Measurements from ENCODE around the gene BRS3. TPM values are rescaled to one million over a fixed set of nuclear protein-coding genes. Genes with fewer than 3 reads are reported as not detected.

BRS3 gene
- total RNA-seq, 2 donors from 2014 or later = not detected

DNA sequence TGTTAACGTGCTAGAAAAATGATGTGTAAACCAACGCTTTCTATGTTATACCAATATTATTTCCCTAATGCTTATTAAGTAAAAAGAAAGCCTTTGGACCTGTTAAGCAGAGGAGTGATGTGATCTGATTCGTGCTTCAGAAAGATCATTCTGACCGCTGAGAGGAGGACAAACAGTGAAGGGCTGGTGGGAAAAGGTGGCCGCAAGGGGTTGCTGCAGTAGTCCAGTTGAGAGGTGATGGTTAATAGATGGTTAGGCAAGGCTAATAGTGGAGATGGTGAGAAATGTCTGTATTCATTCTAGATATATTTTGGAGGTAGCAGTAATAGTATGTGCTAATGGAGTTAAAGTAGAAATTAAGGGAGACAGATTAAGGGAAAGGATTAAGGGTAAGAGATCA is 31.3 kb downstream of the BRS3 start:
- no peaks in the 10 kb centered on the region for H3K27me3 ChIP-seq
- no peaks in the 10 kb centered on the region for H3K36me3 ChIP-seq
- no peak overlapping the region for H3K9ac ChIP-seq (ENCODE audit: low read depth in 2 of 2, low read length in 2 of 2)
- DNase-seq = no peak
- TF ChIP-seq, protein P1, sequence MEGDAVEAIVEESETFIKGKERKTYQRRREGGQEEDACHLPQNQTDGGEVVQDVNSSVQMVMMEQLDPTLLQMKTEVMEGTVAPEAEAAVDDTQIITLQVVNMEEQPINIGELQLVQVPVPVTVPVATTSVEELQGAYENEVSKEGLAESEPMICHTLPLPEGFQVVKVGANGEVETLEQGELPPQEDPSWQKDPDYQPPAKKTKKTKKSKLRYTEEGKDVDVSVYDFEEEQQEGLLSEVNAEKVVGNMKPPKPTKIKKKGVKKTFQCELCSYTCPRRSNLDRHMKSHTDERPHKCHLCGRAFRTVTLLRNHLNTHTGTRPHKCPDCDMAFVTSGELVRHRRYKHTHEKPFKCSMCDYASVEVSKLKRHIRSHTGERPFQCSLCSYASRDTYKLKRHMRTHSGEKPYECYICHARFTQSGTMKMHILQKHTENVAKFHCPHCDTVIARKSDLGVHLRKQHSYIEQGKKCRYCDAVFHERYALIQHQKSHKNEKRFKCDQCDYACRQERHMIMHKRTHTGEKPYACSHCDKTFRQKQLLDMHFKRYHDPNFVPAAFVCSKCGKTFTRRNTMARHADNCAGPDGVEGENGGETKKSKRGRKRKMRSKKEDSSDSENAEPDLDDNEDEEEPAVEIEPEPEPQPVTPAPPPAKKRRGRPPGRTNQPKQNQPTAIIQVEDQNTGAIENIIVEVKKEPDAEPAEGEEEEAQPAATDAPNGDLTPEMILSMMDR (IDR thresholded peaks at IDR 0.05) = no peak
- H3K4me1 ChIP-seq = no peaks in the 10 kb centered on the region
- intact Hi-C loops (cut with DNase I) = no loop called here
- H3K9me3 ChIP-seq = no peaks in the 10 kb centered on the region
- H3K4me3 ChIP-seq = no peak overlapping the region
- no peak overlapping the region for H3K27ac ChIP-seq

DNA sequence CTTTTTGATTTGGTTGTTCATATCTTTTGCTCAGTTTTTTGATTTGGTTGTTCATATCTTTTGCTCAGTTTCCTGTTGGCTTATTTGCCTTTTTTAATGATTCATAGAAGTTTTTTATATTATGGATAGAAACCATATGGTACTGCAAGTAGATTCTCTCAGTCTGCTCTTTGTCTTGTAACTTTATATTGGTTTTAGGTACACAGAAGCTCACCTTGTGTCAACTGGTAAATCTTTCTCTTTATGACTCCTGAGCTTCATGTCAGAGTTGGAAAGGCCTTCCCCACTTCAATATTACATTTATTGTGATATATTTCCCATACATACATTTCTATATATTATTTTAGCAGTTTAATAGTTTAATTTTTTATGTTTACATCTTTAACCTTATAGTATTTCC is 36.0 kb downstream of the BRS3 start:
- Histone ChIP-seq H3K27ac (no peak overlapping the region), H3K4me1 (no peaks in the 10 kb centered on the region), H3K27me3 (no peaks in the 10 kb centered on the region), H3K9ac (ENCODE audit: low read depth in 2 of 2, low read length in 2 of 2) (no peak overlapping the region), H3K4me3 (no peak overlapping the region), H3K36me3 (no peaks in the 10 kb centered on the region), H3K9me3 (no peaks in the 10 kb centered on the region)
- no peak for DNase-seq
- TF ChIP-seq, protein P1 (IDR thresholded peaks at IDR 0.05) = no peak
- intact Hi-C loops (cut with DNase I) = no loop called here

DNA sequence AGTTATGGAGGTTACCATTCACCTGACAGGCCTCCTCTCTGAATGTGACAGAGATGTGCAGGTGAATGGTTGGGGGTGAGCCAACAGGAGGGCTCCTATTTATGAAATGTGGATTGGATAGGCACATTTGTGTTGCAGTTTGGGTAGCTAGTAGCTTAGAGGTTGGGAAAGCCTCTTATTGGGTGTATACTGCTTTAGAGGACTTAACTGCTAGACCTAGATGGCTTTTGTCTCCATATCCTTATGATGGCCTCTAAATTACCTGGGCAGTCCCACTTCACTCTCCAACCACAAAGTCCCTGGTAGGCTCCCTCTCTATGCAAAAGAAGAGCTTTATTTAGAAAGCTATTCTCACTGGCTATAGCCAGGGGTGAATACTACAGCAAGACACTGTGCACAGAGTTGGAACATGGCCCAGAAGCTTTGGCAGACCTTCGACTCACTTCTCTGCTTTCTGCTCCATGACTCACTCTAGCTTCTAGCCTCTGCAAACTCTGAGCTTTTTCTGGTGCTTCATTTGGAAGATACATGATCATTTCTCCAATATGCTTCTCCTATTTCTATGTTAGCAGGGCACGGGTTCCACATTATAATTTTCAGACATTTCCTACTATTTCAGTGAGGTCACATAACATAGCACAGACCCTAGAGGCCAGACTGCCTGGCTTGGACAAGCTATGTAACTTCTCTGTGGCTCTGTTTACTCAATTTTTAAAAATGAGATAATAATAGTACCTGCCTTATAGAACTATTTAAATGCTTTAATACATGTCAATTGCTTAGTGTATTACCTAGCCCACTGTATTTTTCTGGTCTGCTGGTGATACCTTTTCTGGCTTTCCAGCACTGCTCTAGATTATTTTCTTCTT is 38.2 kb downstream of the BRS3 start:
- peak; percentile 44 for DNase-seq

DNA sequence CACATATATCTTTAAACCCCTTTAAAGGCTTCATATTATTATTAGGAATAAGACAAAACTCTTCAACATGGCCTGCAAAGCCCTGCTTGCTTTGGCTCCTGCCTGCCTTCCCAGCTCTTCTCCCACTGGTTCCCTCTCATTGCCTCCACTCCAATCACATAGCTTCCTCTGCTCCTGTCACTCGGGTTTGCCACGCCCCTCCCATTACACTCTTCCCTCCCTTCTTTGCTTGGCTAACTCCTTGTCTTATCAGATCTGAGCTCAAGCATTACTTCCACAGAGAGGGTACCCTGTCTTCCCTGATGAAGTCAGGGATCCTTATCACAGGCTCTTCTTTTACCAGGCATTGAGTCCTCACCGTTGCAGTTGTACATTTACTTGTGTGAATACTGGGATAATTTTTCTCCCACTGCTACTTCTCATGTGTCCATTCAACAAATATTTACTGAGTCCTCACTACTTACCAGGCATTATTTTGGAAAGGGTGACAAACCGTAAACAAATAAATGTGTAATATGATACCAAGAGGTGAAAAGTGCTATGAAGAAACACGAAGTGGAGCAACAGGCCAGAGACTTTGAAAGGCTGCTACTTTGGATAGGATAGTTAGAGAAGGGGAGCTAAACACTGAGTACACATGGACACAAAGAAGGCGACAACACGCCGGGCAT is 41.0 kb downstream of the BRS3 start:
- H3K36me3 ChIP-seq = no peaks in the 10 kb centered on the region
- no peak overlapping the region for H3K27ac ChIP-seq
- no peaks in the 10 kb centered on the region for H3K9me3 ChIP-seq
- H3K4me1 ChIP-seq = no peaks in the 10 kb centered on the region
- DNase-seq = no peak
- no peak overlapping the region for H3K9ac ChIP-seq (ENCODE audit: low read depth in 2 of 2, low read length in 2 of 2)
- TF ChIP-seq, protein P1 (IDR thresholded peaks at IDR 0.05) = no peak
- intact Hi-C loops (cut with DNase I) = no loop called here
- H3K27me3 ChIP-seq = no peaks in the 10 kb centered on the region
- H3K4me3 ChIP-seq = no peak overlapping the region

More for the DNA sequence above, 38.2 kb downstream of the BRS3 start:
- TF ChIP-seq, protein P1 (IDR thresholded peaks at IDR 0.05) = no peak
- Histone ChIP-seq H3K4me1 (no peaks in the 10 kb centered on the region), H3K27ac (no peak overlapping the region), H3K9me3 (no peaks in the 10 kb centered on the region), H3K9ac (ENCODE audit: low read depth in 2 of 2, low read length in 2 of 2) (no peak overlapping the region), H3K4me3 (no peak overlapping the region), H3K27me3 (no peaks in the 10 kb centered on the region), H3K36me3 (no peaks in the 10 kb centered on the region)
- intact Hi-C loops (cut with DNase I) = no loop called here

DNA sequence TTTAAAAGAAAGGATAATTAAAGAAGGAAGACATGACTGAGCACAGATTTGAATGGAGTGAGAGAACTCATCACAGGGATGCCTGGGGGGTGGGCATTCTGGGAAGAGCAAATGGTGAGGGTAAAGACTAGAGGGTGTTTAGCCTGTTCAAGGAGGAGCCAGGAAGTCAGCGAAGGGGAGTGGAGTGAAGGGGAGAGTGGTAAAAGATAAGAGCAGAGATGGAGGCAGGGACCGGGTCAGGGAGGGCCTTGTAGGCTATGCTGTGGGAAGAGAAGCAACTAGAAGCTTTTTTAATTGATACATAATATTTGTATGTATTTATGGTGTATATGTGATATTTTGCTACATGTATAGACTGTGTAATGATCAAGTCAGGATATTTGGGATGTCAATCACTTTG is 42.0 kb downstream of the BRS3 start:
- H3K4me1 ChIP-seq = no peaks in the 10 kb centered on the region
- no peak overlapping the region for H3K27ac ChIP-seq
- DNase-seq = no peak
- H3K4me3 ChIP-seq = no peak overlapping the region
- no peaks in the 10 kb centered on the region for H3K36me3 ChIP-seq
- H3K27me3 ChIP-seq = no peaks in the 10 kb centered on the region
- TF ChIP-seq, protein P1 (IDR thresholded peaks at IDR 0.05) = no peak
- no peak overlapping the region for H3K9ac ChIP-seq (ENCODE audit: low read depth in 2 of 2, low read length in 2 of 2)
- no peaks in the 10 kb centered on the region for H3K9me3 ChIP-seq
- intact Hi-C loops (cut with DNase I) = no loop called here

Measured in colonic mucosa (tissue), 4 donors.